IMR-90 (cell line): ENCODE data around the gene MORC2. TPM values are rescaled to one million over a fixed set of nuclear protein-coding genes. Genes with fewer than 3 reads are reported as not detected.

Source experiments
- ATAC-seq: fragments of 200-7000 bp; cut with Tn5 transposase; 2 replicates; pipeline ENCODE4 v1.9.1; 2020; ENCODE audit warnings: low read depth, mild to moderate bottlenecking, moderate library complexity
- BruUV-seq: library from RNA; stranded (reverse); fragments of 400-500 nt; replicated peaks from 2 replicates; lab custom pipeline; 2021; lab: Mats Ljungman, UMichigan
- CTCF ChIA-PET: fragments of 300-600 bp; formaldehyde crosslinking; extraction: SDS; loops from one replicate; lab custom pipeline; 2021; ENCODE audit warnings: antibody characterized with exemption; lab: Yijun Ruan, JAX
- POLR2A ChIA-PET: fragments of 300-600 bp; sonication (Branson Sonifier 250); formaldehyde crosslinking; loops from one replicate; lab custom pipeline; 2022; ENCODE audit warnings: antibody characterized with exemption; ENCODE audit not compliant: unreplicated experiment; lab: Charles Lee
- DNase-seq: peaks from one replicate; pipeline ENCODE4 v3.0.0; 2013
- H2AFZ ChIP-seq: replicated peaks from 2 replicates; pipeline ENCODE3; 2013; ENCODE audit warnings: low read length, mild to moderate bottlenecking; ENCODE audit not compliant: poor library complexity
- H2AK5ac ChIP-seq: 2 replicates; pipeline ENCODE4 v1.6.1; 2013; ENCODE audit warnings: low read depth, low read length, inconsistent platforms
- H2AK9ac ChIP-seq: replicated peaks from 2 replicates; pipeline ENCODE3; 2013; ENCODE audit warnings: mild to moderate bottlenecking, low read depth, low read length, moderate library complexity; ENCODE audit not compliant: poor library complexity
- H2BK120ac ChIP-seq: 2 replicates; pipeline ENCODE4 v1.6.1; 2013; ENCODE audit warnings: low read depth, low read length, inconsistent platforms
- H2BK15ac ChIP-seq: 3 replicates; pipeline ENCODE4 v1.6.1; 2013; ENCODE audit warnings: low read depth, low read length, inconsistent platforms
- H2BK20ac ChIP-seq: 2 replicates; pipeline ENCODE4 v1.6.1; 2013; ENCODE audit warnings: low read depth, mild to moderate bottlenecking, inconsistent platforms, low read length, moderate library complexity
- H2BK5ac ChIP-seq: 2 replicates; pipeline ENCODE4 v1.6.1; 2013; ENCODE audit warnings: mild to moderate bottlenecking, low read depth, low read length, inconsistent platforms; ENCODE audit not compliant: poor library complexity, severe bottlenecking
- H3K14ac ChIP-seq: replicated peaks from 2 replicates; pipeline ENCODE4 v1.6.1; 2013; ENCODE audit warnings: low read depth, low read length, inconsistent platforms
- H3K18ac ChIP-seq: 2 replicates; pipeline ENCODE4 v1.6.1; 2013; ENCODE audit warnings: low read depth, low read length, control low read depth
- H3K23ac ChIP-seq: 2 replicates; pipeline ENCODE4 v1.6.1; 2013; ENCODE audit warnings: low read depth, low read length, inconsistent platforms
- H3K27ac ChIP-seq: 2 replicates; pipeline ENCODE4 v1.5.1; 2013; ENCODE audit warnings: mild to moderate bottlenecking, control low read depth, low read length; ENCODE audit not compliant: insufficient read depth
- H3K27me3 ChIP-seq: 2 replicates; pipeline ENCODE4 v1.6.1; 2013; ENCODE audit warnings: low read length; ENCODE audit not compliant: control insufficient read depth, insufficient read depth
- H3K36me3 ChIP-seq: 2 replicates; pipeline ENCODE4 v1.6.1; 2013; ENCODE audit warnings: low read length, mixed read lengths; ENCODE audit not compliant: control insufficient read depth, insufficient read depth
- H3K4ac ChIP-seq: 2 replicates; pipeline ENCODE4 v1.6.1; 2013; ENCODE audit warnings: low read depth, low read length, inconsistent platforms
- H3K4me1 ChIP-seq: 2 replicates; pipeline ENCODE4 v1.6.1; 2013; ENCODE audit warnings: low read length, mixed read lengths; ENCODE audit not compliant: control insufficient read depth, insufficient read depth
- H3K4me2 ChIP-seq: 2 replicates; pipeline ENCODE4 v1.6.1; 2013; ENCODE audit warnings: low read depth, mild to moderate bottlenecking, control low read depth, low read length, moderate library complexity
- H3K4me3 ChIP-seq: 2 replicates; pipeline ENCODE4 v1.5.1; 2013; ENCODE audit warnings: low read depth, mild to moderate bottlenecking, control low read depth, low read length, moderate library complexity; ENCODE audit not compliant: insufficient read depth
- H3K56ac ChIP-seq: 2 replicates; pipeline ENCODE4 v1.6.1; 2013; ENCODE audit warnings: low read length, inconsistent platforms; ENCODE audit not compliant: insufficient read depth; ENCODE audit errors: extremely low read depth
- H3K79me1 ChIP-seq, 2 experiments: 2 replicates each; pipeline ENCODE4 v1.6.1; 2013; ENCODE audit warnings: low read length in 2 of 2, inconsistent platforms in 1 of 2, low read depth in 1 of 2
- H3K9ac ChIP-seq: 2 replicates; pipeline ENCODE4 v1.6.1; 2013; ENCODE audit warnings: low read depth, low read length, control low read depth
- H3K9me1 ChIP-seq: 2 replicates; pipeline ENCODE4 v1.6.1; 2013; ENCODE audit warnings: low read length, inconsistent platforms; ENCODE audit not compliant: insufficient read depth
- H3K9me3 ChIP-seq: 2 replicates; pipeline ENCODE4 v1.6.1; 2013; ENCODE audit warnings: low read length; ENCODE audit not compliant: control insufficient read depth, insufficient read depth
- H4K20me1 ChIP-seq: 2 replicates; pipeline ENCODE4 v1.6.1; 2013; ENCODE audit warnings: low read length, inconsistent platforms; ENCODE audit not compliant: insufficient read depth
- H4K5ac ChIP-seq: 2 replicates; pipeline ENCODE4 v1.6.1; 2013; ENCODE audit warnings: mild to moderate bottlenecking, low read depth, low read length, control low read depth
- H4K8ac ChIP-seq, 2 experiments: 2 replicates each; pipeline ENCODE4 v1.6.1; 2013; ENCODE audit warnings: low read depth in 2 of 2, low read length in 2 of 2, control low read depth in 1 of 2, inconsistent platforms in 1 of 2
- H4K91ac ChIP-seq: 2 replicates; pipeline ENCODE4 v1.6.1; 2013; ENCODE audit warnings: low read depth, low read length, inconsistent platforms; ENCODE audit not compliant: insufficient read depth
- CHD1 ChIP-seq: IDR thresholded peaks from 2 replicates; pipeline ENCODE4 v1.6.1; 2012; ENCODE audit warnings: low read depth, low read length, improper control_type of control experiment
- ELK1 ChIP-seq: fragments of 150-350 bp; IDR thresholded peaks from 2 replicates; pipeline ENCODE4 v1.6.1; 2016; ENCODE audit warnings: low read depth, mild to moderate bottlenecking, low read length, moderate library complexity, borderline replicate concordance
- FOS ChIP-seq: fragments of 150-350 bp; IDR thresholded peaks from 2 replicates; pipeline ENCODE4 v1.6.1; 2016; ENCODE audit warnings: low read depth, low read length
- MAFK ChIP-seq: IDR thresholded peaks from 2 replicates; pipeline ENCODE4 v1.6.1; 2012; ENCODE audit warnings: low read depth, low read length, improper control_type of control experiment
- MAZ ChIP-seq: IDR thresholded peaks from 2 replicates; pipeline ENCODE4 v1.6.1; 2012; ENCODE audit warnings: low read depth, mild to moderate bottlenecking, low read length, improper control_type of control experiment, moderate library complexity, borderline replicate concordance
- MXI1 ChIP-seq: IDR thresholded peaks from 2 replicates; pipeline ENCODE4 v1.6.1; 2012; ENCODE audit warnings: low read depth, mild to moderate bottlenecking, low read length, moderate library complexity, borderline replicate concordance
- NFE2L2 ChIP-seq: fragments of 150-350 bp; IDR thresholded peaks from 2 replicates; pipeline ENCODE4 v1.6.1; 2016; ENCODE audit warnings: low read depth, mild to moderate bottlenecking, low read length
- POLR2A ChIP-seq: IDR thresholded peaks from 2 replicates; pipeline ENCODE4 v1.6.1; 2012; ENCODE audit warnings: mild to moderate bottlenecking, low read depth, low read length
- RAD21 ChIP-seq: IDR thresholded peaks from 2 replicates; pipeline ENCODE4 v1.6.1; 2012; ENCODE audit warnings: low read length, improper control_type of control experiment
- RCOR1 ChIP-seq: IDR thresholded peaks from 2 replicates; pipeline ENCODE4 v1.6.1; 2012; ENCODE audit warnings: mild to moderate bottlenecking, low read length, improper control_type of control experiment; ENCODE audit not compliant: insufficient replicate concordance
- SMC3 ChIP-seq: fragments of 150-350 bp; IDR thresholded peaks from 2 replicates; pipeline ENCODE4 v1.6.1; 2016; ENCODE audit warnings: low read depth, mild to moderate bottlenecking, antibody characterized with exemption, low read length, moderate library complexity
- WGBS, 2 experiments: methylation state at CpG; one replicate each; pipeline versions ENCODE4 v1.1.5 to v1.1.7; 2013; ENCODE audit warnings: missing lambda C conversion rate in 2 of 2; ENCODE audit not compliant: insufficient read length in 1 of 2; ENCODE audit errors: extremely low coverage in 2 of 2; 5-methylcytosine and 5-hydroxymethylcytosine counted together
- dilution Hi-C: fragments of 300-500 bp; cut with HindIII; formaldehyde crosslinking; loops from one replicate; pipeline ENCODE4 v1.14.3; 2018; ENCODE audit warnings: low sequenced_read_pairs; ENCODE audit not compliant: unreplicated experiment
- in situ Hi-C: fragments of 300-500 bp; cut with MboI; formaldehyde crosslinking; loops from 3 replicates; pipeline ENCODE4 v1.14.3; 2019; ENCODE audit warnings: low sequenced_read_pairs, inconsistent platforms, mixed read lengths
- intact Hi-C: fragments of 100-400 bp; cut with micrococcal nuclease; formaldehyde crosslinking; loops from 2 replicates; pipeline ENCODE4 v1.10.0; 2022
- polyA plus RNA-seq, 3 experiments: library from polyadenylated mRNA; depleted of rRNA; stranded (reverse); fragments of >200 nt; gene quantifications; 2 replicates each; pipeline ENCODE4 v1.2.3, GENCODE V29; 2012; ENCODE audit warnings: low replicate concordance in 1 of 3
- total RNA-seq: library from RNA; depleted of rRNA; stranded (reverse); fragments of >200 nt; gene quantifications from 2 replicates; pipeline ENCODE4 v1.2.3, GENCODE V29; 2012
- TF ChIP-seq, protein P1 (sequence below): conservative IDR thresholded peaks from 2 replicates; pipeline ENCODE4 v1.5.1; 2012; ENCODE audit warnings: mild to moderate bottlenecking, low read depth, low read length, improper control_type of control experiment

The MORC2 gene
- total and polyA plus RNA-seq, 2 of the 4 experiments (the other 2 are of a cell fraction), result 15.8 to 24.7 TPM

- no peak overlapping the region for H3K23ac ChIP-seq
- H4K5ac ChIP-seq, result no peak overlapping the region
- H4K20me1 ChIP-seq, result peaks cover 5% of the 10 kb centered on the region; the same call in 1 of the 2 replicates
- no peak overlapping the region for H3K18ac ChIP-seq
- H3K4me3 ChIP-seq, result no peak overlapping the region
- peaks cover 57% of the 10 kb centered on the region for H3K36me3 ChIP-seq
- no peak for ATAC-seq
- no peak overlapping the region for H2BK15ac ChIP-seq
- TF ChIP-seq MXI1, result no peak
- no peak for TF ChIP-seq POLR2A
- TF ChIP-seq NFE2L2, result no peak
- TF ChIP-seq, protein P1, sequence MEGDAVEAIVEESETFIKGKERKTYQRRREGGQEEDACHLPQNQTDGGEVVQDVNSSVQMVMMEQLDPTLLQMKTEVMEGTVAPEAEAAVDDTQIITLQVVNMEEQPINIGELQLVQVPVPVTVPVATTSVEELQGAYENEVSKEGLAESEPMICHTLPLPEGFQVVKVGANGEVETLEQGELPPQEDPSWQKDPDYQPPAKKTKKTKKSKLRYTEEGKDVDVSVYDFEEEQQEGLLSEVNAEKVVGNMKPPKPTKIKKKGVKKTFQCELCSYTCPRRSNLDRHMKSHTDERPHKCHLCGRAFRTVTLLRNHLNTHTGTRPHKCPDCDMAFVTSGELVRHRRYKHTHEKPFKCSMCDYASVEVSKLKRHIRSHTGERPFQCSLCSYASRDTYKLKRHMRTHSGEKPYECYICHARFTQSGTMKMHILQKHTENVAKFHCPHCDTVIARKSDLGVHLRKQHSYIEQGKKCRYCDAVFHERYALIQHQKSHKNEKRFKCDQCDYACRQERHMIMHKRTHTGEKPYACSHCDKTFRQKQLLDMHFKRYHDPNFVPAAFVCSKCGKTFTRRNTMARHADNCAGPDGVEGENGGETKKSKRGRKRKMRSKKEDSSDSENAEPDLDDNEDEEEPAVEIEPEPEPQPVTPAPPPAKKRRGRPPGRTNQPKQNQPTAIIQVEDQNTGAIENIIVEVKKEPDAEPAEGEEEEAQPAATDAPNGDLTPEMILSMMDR, result no peak
- no peak for TF ChIP-seq FOS
- TF ChIP-seq SMC3, result no peak
- TF ChIP-seq RCOR1, result no peak
- no peak for TF ChIP-seq ELK1
- TF ChIP-seq MAZ, result no peak
- no peak for TF ChIP-seq MAFK
- TF ChIP-seq RAD21, result no peak
- no peak for TF ChIP-seq CHD1
- H4K91ac ChIP-seq, result no peak overlapping the region
- H2AK5ac ChIP-seq, result no peak overlapping the region
- no peak overlapping the region for H3K56ac ChIP-seq
- no peak overlapping the region for H2BK20ac ChIP-seq
- H2BK5ac ChIP-seq, result no peak overlapping the region
- H3K9ac ChIP-seq, result no peak overlapping the region
- POLR2A ChIA-PET, result no interaction called here
- H3K14ac ChIP-seq, result no peak overlapping the region
- no peaks in the 10 kb centered on the region for H3K9me3 ChIP-seq
- H3K4me1 ChIP-seq, result no peaks in the 10 kb centered on the region; the same call in 1 of the 2 replicates
- CTCF ChIA-PET, result no interaction called here
- no peaks in the 10 kb centered on the region for H3K27me3 ChIP-seq
- in situ Hi-C loops (loop anchor here (10.0 kb wide), 1 partner anchor 292 kb away; the partner anchor contains the start of gene SLC35E4), dilution Hi-C loops (no loop called here), intact Hi-C loops (no loop called here)
- no peak overlapping the region for H4K8ac ChIP-seq
- no peak overlapping the region for H2BK120ac ChIP-seq
- H3K9me1 ChIP-seq, result no peaks in the 10 kb centered on the region; the same call in 1 of the 2 replicates
- H3K4me2 ChIP-seq, result no peak overlapping the region
- H3K27ac ChIP-seq, result no peak overlapping the region
- no peak overlapping the region for H3K4ac ChIP-seq
- no peak for DNase-seq
- H3K79me1 ChIP-seq, result peaks cover 0 to 8% of the 10 kb centered on the region in 2 experiments; a peak in 2 of 4 replicates
- no TSS peak for BruUV-seq
- 100% methylated on average over 1 of the region's 4 CpGs; no CpG with 5 or more reads in 1 of the 2 experiments for WGBS, 2 experiments
- no peak overlapping the region for H2AK9ac ChIP-seq
- H2AFZ ChIP-seq, result no peak overlapping the region
Measured at GRCh38 chr22:30926706-30927105, 41.9 kb downstream of the MORC2 start.
